Measurements from ENCODE around the gene WDR62.
"Not testable (repeated sequence)": the region's sequence is repeated elsewhere in the genome, so short reads cannot be mapped to it uniquely, and the experiment has no call there.

Gene WDR62

DNA sequence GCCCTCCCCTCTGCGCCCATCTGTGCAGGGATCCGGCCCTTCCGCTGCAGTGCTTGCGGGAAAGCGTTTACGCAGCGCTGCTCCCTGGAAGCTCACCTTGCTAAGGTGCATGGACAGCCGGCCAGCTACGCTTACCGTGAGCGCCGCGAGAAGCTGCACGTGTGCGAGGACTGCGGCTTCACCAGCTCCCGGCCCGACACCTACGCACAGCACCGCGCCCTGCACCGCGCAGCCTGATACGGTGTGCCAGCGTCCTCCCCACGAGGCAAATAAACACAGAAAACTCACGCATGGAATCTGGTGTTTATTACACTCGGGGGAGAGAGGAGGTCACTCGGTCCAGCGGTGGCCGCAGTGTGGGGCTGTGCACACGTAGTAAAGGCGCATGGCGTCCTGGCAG, 58.7 kb downstream of the WDR62 start:
- no peak for DNase-seq

DNA sequence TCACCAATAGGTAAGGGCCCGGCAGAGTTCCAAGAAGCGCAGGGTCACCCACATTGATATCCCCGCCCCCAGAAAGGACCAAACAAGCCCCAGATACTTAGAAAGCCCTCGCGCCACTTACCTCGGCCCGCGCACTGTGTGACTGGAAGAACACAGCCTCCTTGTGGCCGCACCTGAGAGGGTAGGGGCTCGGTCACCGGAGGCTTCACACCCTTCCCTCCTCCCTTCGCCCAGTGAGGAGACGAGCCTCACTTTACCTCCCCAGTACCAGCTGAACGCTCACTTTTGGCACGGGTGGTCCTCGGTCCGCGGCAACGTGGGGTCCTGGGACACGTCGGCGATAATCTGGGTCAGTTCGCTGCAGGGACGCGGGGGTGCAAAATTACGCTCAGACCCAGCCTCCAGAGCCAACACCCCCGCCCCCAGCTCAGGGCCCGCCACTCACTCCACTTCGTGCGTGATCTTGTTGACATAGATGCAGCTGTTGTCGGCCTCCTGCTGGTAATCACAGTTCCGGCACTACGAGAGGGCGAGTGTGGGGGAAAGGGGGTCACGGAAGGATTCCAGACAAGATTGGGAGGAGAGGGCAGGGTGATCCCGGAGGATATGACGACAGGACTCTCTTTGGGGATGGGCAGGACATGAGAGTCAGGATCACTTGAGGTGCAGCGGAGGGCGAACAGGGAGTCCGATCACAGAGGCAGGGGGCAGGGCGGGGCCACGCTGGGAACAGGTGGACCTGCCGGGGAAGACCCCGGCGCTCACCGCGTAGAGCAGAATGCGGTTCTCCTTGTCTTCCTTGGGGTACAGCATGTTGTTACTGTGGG, 59.4 kb downstream of the WDR62 start:
- DNase-seq = peak; percentile 7

DNA sequence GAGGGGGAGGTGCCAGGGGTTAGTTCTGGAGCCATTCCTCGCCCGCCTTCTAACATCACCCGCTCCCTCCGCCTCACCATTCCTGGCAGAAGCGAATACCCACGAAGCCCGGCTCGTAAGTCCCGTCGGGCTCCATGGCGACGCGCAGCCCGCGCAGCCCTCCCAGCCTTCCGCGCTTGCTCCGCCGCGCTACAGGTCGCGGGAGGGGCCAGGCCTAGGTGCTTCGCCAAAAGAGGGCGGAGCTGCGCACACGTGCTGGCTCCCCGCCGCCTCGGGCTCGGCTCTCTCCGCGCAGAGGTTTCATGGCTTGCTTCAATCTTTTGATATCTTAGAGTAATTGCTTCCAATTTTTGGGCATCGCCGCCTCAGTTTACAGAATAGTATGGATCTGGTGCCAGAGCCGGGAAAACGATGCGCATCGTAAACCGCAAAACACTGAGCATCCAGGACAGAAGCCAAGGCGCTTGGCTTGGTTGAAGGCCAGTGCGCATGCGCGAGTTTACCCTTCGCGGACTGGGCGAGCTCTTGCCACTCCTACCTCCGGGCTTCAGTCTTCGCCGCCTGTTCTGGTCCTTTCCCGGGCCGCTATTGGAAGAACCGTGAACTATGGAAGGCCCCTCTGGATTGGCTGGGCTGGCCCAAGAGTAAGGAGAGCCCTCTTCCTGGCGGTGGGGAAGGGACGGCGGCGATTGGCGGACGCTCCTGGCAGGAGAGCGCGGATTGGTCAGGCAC, 60.2 kb downstream of the WDR62 start, which contains the start of gene POLR2I:
POLR2I (minus strand) TSS at position 155 of the 732 bp plus-strand sequence; CDS start at position 136, 19 bp downstream.
- DNase-seq = peak; percentile 95 to 98

DNA sequence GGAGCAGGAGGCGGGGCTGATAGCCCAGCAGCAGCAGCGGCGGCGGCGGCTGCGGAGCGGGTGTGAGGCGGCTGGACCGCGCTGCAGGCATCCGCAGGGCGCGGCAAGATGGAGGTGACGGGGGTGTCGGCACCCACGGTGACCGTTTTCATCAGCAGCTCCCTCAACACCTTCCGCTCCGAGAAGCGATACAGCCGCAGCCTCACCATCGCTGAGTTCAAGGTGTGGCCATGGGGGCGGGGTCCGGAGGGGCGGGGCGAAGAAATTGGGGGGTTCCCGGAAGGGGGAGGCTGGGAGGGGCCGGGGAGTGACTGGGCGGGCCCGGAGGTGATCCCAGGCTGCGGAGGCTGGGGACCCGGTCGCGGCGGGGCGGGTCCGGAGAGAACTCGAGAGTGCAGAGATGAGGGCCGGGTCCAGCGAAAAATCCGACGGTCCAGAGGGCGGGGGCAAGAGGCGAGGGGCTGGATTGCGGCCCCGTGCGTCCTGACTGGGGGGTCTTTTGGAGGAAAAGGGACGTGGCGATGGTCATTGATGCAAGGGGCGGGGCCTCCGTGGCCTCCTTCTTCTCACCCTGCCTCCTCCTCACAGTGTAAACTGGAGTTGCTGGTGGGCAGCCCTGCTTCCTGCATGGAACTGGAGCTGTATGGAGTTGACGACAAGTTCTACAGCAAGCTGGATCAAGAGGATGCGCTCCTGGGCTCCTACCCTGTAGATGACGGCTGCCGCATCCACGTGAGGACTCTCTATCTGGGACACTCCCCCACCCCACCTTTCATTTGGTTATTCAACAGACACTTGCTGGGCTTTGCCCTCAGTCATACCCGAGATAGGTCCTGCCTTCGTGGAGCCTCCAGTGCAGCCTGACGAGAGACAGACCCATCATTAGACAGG, 61.0 kb downstream of the WDR62 start, which contains the start of gene TBCB:
TBCB (plus strand) TSS at position 16 of the 891 bp plus-strand sequence; CDS start at position 109, 93 bp downstream.
- DNase-seq = peak in 1 of 2 experiments; percentile 76

DNA sequence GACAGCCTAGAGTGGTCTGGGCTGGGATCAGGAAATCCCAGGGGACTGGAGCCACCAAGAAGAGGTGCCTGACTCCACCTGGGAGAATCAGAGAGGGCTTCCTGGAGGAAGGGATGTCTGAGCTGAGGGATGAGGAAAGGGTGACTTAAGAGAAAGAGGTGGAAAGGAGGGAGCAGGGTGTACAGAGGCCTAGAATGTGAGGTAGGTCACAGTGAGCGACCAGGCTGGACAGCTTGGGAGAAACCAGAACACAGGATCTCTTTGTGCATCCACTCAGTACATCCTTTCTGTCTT, 61.6 kb downstream of the WDR62 start:
- DNase-seq = no peak

DNA sequence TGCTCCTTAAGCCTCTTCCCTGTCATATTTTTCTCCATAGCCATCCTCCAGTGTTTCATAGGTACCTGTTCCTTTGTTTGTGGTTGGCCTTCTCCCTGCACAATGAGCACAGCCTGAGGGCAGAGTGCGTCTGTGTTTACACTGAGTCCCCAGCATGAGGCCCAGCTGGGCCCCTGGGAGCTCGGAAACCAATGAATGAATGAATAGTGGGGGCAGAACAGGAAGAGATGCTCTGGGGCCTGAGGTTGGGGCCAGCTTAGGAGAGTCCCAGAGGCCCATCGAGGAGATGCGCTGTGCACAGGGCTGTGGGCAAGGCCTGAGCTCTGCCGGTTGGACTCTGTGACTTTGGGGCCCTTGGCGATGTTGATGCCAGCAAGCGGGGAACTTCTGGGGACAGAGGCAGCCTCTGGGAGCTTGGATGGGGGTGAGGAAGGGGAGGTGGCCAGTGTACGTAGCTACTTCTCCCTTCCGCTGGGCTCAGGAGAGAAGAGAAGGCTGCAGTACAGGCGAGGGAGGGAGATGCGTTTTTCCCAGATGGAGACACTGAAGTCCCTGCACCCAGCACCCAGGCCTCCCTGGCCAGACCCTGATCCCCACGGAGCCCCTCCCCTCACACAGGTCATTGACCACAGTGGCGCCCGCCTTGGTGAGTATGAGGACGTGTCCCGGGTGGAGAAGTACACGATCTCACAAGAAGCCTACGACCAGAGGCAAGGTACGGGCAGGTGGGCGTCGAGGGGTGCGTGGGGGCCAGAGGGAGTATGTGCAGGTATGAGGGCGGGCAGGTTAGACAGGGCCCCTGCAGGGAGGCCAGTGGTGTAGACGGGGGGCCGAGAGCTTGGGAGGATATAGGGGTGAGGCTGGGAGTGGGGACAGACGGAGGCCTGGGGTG, 65.6 kb downstream of the WDR62 start:
- DNase-seq = no peak

DNA sequence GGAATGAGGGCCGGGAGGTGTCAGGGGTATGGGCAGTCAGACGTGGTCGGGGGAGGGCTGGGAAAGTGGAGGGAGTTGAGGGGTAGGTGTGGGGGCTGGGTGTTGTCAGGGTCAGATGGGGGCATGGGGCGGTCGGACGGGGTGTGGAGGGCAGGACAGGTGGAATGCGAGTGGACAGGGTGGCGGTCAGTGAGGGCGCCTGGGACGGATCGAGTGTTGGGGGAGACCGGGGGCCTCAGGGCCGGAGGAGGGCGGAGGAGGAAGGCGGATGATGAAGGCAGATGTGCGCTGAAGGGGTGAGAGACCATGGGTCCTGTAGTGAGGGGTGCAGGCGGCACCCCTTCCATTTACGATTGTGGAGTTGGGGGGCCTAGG, 66.3 kb downstream of the WDR62 start:
- no peak for DNase-seq

DNA sequence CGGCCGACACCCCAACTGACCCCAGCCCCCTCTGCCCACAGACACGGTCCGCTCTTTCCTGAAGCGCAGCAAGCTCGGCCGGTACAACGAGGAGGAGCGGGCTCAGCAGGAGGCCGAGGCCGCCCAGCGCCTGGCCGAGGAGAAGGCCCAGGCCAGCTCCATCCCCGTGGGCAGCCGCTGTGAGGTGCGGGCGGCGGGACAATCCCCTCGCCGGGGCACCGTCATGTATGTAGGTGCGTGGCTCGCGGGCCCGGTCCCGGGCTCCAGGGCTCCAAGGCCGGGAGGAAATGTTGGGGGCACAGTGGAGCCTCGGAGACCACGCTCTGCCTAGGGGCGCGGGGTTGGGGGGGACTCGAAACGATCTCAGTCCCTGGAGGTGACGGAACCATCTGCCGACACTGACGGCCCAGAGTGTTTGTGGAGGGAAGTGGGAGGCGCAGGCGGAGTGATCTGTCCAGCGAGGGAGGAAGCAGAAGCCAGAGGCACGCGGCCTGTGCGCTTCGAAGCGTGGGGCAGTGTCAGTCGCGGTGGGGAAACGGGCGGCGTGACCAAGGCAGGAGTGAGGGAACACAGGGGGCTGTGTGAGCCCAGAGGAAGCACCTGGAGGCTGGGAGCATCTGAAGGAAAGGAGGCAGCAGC, 66.9 kb downstream of the WDR62 start:
- no peak for DNase-seq

DNA sequence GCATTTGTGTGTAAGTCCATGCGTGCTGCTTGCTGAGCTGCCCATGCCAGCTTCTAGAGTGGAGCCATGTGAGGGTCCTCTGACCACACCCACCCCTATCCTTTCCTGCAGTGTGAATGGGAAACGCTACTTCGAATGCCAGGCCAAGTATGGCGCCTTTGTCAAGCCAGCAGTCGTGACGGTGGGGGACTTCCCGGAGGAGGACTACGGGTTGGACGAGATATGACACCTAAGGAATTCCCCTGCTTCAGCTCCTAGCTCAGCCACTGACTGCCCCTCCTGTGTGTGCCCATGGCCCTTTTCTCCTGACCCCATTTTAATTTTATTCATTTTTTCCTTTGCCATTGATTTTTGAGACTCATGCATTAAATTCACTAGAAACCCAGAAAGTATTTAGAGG, 70.9 kb downstream of the WDR62 start:
- DNase-seq = no peak

DNA sequence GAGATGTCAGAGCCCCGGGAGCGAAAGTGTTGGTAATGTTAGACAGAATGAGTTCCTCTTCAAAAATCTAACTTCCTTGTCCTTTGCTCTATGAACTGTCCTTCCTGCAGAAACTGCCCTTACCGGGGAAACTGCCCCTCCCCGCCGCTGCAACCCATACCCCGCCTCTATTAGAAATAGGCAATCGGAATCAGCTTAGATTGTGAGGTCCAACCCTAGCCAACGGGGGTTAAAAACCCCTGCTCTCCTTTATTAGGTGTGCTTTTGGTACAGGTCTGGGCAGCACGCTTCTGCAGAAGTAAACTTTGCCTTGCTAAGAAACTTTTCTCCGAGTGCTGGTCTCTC, 73.7 kb downstream of the WDR62 start:
- DNase-seq = no peak

DNA sequence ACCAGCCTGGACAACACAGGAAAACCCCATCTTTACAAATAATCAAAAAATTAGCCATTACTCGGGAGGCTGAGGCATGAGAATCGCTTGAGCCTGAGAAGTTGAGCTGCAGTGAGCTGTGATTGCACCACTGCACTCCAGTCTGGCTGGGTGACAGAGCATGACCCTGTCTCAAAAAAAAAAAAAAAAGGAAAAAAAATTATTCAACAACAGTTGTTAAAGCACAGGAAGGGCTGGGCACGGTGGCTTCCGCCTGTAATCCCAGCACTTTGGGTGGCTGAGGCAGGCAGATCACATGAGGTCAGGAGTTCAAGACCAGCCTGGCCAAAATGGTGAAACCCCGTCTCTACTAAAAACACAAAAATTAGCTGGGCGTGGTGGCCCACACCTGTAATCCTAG, 76.5 kb downstream of the WDR62 start:
- not testable (repeated sequence) for DNase-seq

DNA sequence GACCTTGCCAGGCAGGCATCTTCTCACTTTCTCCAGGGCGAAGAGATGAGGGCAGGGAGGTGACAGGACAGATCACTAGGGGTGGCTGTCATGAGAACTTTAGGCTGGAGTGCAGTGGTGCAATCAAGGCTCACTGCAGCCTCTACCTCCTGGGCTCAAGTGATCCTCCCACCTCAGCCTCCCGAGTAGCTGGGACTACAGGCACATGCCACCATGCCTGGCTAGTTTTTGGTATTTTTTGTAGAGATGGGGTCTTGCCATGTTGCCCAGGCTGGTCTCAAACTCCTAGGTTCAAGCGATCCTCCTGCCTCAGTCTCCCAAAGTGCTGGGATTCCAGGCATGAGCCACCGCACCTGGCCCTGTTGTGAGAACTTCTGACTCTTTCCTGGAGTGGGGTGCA, 80.2 kb downstream of the WDR62 start:
- not testable (repeated sequence) for DNase-seq

DNA sequence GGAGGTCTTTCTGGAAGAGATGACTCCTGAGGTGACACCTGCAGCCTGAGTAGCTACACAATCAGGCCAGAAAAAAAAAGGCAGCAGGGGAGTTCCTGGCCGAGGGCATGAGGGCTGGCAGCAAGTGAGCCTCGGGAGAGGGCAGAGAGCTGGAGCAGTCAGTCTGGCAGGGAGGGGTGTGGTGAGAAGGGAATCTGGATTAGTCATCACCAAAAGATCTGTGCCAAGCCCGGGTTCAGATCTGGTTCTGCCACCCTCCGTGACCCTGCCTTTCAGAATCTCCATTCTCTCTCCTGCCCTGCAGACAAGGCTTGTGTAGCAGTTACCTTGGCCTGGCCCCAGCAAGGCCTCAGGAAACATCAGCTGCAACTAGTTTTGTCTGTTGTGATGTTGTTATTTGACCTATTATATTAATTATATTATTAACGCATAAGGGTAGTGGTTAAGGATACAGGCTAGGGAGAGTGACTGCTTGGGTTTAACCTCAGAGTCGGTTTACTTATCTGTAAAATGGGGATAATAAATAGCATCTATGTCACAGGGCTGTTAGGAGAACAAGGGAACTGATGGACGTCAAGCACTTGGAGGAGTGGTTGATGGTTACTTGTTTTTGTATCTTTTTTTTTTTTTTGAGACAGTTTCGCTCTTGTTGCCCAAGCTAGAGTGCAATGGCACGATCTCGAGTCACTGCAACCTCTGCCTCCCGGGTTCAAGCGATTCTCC, 82.4 kb downstream of the WDR62 start:
- peak in 1 of 2 experiments; percentile 85 for DNase-seq

DNA sequence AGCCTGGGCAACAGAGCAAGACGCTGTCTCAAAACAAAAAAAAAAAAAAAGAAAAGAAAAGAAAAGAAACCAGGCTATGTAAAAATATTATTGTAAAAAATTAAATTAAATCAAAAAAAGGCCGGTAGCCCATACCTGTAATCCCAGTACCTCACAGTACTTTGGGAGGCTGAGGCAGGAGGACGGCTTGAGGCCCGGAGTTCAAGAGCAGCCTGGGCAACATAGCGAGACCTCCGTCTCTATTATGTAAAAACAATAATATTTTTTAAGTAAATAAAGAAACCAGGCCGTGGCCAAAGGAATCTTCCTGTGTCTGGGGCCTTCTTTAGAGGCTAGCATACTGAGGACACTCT, 84.4 kb downstream of the WDR62 start:
- no peak for DNase-seq

DNA sequence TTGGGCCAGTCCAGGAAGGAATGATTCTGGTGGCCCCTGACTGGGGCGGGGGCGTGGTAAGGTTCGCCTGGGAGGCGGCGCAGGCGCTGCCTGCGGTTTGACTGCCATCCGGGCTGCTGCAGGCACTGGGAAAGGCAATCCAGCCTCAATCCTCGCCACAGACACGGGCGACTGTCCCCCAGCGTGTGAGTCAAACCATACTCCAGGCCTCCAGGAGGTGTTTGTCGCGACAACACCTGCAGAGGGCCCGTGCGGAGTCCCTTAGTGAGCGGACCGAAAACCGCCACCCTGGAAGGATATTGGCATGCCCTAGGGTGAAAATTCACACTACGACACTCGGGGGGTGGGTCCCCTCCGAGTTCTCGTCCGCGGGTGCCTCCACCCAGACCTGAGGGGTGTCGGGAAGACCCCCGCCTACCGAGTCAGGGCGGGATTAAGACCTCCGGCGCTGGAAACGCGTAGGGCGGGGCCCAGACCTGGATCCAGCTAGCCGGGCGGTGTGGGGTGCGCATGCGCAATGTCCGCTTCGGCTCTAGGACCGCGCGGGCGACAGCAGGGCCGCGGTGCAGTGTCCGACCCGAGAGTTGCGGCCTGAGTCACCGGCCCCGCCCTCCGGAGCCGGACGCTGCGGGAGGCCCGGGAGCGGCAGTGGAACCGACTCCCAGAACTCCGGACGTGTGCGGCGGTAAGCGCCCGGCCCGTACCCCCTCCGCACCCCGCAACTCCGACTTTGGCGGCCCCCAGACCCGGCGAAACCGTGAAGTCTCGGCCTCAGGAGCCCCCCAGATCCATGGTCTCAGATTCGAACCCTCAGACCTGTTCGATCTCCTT, 85.0 kb downstream of the WDR62 start, which contains the start of gene CAPNS1:
CAPNS1 (plus strand) TSS at position 594 of the 831 bp plus-strand sequence. CDS start 946 bp downstream, outside the sequence.
- peak; percentile 77 to 92 for DNase-seq

DNA sequence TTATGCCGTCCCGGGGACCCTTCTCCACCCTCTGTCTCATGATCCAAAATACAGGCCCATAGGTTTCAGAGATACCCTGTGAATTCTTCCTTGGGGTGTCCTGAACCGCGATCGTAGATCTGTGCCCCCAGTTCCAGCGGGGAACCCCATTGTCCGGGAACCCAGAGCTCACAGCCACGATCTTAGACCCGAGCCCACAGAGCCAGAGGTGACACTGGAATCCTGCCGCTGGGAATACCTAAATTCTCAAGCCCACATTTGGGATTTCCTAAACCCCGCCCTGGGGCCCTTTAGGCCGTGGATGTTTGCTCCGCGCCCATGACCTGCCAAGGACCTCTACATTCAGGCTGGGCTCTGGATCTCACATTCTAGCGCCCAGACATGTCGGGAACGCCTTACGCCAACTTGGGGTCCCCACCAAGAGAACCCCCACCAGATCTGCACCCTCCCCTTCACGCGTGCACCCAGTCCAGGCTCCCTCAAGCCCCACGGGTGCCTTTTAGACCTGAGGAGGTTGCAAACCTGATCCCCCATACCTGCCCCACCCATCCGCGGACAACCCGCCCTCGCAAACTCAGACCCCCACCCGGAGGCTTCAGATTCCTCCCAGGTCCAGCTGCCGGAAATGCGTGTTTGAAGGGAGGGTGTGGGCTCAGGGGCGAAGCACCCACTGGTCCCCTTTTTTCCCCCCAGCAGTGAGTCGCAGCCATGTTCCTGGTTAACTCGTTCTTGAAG, 85.8 kb downstream of the WDR62 start:
- peak in 1 of 2 experiments; percentile 41 for DNase-seq

DNA sequence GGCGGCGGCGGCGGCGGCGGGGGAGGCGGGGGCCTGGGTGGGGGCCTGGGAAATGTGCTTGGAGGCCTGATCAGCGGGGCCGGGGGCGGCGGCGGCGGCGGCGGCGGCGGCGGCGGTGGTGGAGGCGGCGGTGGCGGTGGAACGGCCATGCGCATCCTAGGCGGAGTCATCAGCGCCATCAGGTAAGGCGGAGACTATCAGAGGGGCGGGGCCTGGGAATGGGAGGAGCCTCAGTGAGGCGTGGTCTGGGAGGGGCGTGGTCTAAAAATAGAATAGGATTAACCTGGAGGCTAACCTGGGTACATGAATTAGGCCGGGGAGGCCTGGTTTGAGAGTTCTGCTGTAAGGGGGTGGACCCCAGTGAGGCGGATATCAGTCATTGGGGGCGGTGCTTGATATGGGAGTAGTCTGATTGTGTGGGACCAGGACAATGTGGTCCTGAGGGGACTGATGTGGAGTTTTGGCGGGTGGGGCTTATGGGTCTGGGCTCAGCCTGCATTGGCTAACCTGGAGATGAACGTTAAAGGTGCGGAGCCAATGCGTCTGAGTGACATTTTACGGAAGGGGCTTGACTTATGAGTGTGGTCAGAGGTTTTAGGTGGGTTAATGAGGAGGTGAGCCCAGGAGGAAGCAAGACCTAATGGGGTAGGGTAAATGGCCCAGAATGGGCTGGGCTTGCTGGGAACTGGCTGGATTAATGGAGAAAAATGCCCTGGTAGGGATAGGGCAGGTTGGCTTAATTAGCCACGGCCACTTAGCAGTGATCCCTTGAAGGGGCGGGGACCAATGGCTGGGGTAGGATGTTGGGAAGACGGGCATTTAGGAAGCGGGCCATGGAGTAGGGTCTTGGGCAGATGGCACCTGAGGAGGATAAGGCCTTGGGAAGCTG, 86.6 kb downstream of the WDR62 start:
- DNase-seq = peak in 1 of 2 experiments; percentile 60

DNA sequence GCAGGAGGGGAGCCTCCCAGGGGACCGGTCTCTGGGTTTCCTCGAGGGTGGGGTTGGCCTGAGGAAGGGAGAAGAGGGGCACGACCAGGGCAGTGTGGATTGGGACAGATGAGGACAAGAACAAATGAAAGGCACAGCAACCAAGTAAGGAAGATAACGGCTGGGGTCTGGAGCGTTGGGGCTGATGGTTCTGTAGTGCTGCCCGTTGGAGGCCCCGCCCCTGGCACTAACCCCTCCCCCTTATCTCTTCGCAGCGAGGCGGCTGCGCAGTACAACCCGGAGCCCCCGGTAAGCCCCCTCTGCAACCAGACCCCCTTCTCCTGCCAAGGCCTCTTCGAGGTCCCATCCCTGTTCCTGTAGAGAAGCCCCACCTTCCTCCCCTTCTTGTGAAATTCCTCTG, 87.3 kb downstream of the WDR62 start:
- no peak for DNase-seq

Measured in SW 1271 (cell line).